Panc1 (cell line): ENCODE data around the gene RPS24. TPM values are rescaled to one million over a fixed set of nuclear protein-coding genes. Genes with fewer than 3 reads are reported as not detected.

Experiments used
- ATAC-seq: fragments of 200-7000 bp; cut with Tn5 transposase; 2 replicates; pipeline ENCODE4 v1.9.1; 2020; ENCODE audit warnings: mild to moderate bottlenecking, moderate library complexity
- BruUV-seq: library from RNA; stranded (reverse); fragments of 400-500 nt; replicated peaks from 2 replicates; lab custom pipeline; 2021; lab: Mats Ljungman, UMichigan
- CTCF ChIA-PET: fragments of 300-600 bp; sonication (Branson Sonifier 250); formaldehyde crosslinking; loops from one replicate; lab custom pipeline; 2022; ENCODE audit warnings: antibody characterized with exemption; lab: Charles Lee
- POLR2A ChIA-PET: fragments of 300-600 bp; sonication (Branson Sonifier 250); formaldehyde crosslinking; loops from one replicate; lab custom pipeline; 2022; ENCODE audit warnings: antibody characterized with exemption; lab: Charles Lee
- DNase-seq: peaks from one replicate; pipeline ENCODE4 v3.0.0-alpha.2; 2010; ENCODE audit warnings: low read depth, low spot score
- H3K27ac ChIP-seq: 2 replicates; pipeline ENCODE4 v1.5.1; 2011; ENCODE audit warnings: mild to moderate bottlenecking, low read length, inconsistent platforms
- H3K27me3 ChIP-seq: fragments of 200-500 bp; sonication (Bioruptor generic); 2 replicates; pipeline ENCODE4 v1.6.0; 2014; ENCODE audit warnings: low read length, inconsistent platforms; ENCODE audit not compliant: control insufficient read depth, insufficient read depth
- H3K36me3 ChIP-seq: fragments of 200-500 bp; sonication (Bioruptor generic); 2 replicates; pipeline ENCODE4 v1.5.1; 2014; ENCODE audit warnings: inconsistent platforms, mild to moderate bottlenecking, low read length, moderate library complexity; ENCODE audit not compliant: control insufficient read depth, insufficient read depth
- H3K4me1 ChIP-seq: 2 replicates; pipeline ENCODE4 v1.5.1; 2011; ENCODE audit warnings: inconsistent platforms, mild to moderate bottlenecking, low read length, moderate library complexity; ENCODE audit not compliant: control insufficient read depth, insufficient read depth
- H3K4me3 ChIP-seq, 2 experiments: 2 replicates each; pipeline ENCODE4 v1.5.1; 2011 to 2012; ENCODE audit warnings: low read depth in 2 of 2, low read length in 2 of 2, mild to moderate bottlenecking in 2 of 2, inconsistent platforms in 1 of 2, moderate library complexity in 1 of 2
- H3K9me3 ChIP-seq: fragments of 200-500 bp; sonication (Bioruptor generic); 2 replicates; pipeline ENCODE4 v1.5.1; 2014; ENCODE audit warnings: low read depth, mild to moderate bottlenecking, inconsistent platforms, low read length, moderate library complexity; ENCODE audit not compliant: control insufficient read depth, insufficient read depth
- CTCF ChIP-seq: fragments of 450-650 bp; IDR thresholded peaks from 2 replicates; pipeline ENCODE4 v1.5.1; 2017; ENCODE audit warnings: mild to moderate bottlenecking
- POLR2AphosphoS5 ChIP-seq: IDR thresholded peaks from 2 replicates; pipeline ENCODE4 v1.6.1; 2012; ENCODE audit warnings: mild to moderate bottlenecking, low read depth, low read length, moderate library complexity
- REST ChIP-seq, 2 experiments: IDR thresholded peaks; 2 replicates each; pipeline ENCODE4 v1.6.1; 2011 to 2012; ENCODE audit warnings: low read depth in 2 of 2, control low read depth in 1 of 2, low read length in 1 of 2, mild to moderate bottlenecking in 1 of 2, moderate library complexity in 1 of 2; ENCODE audit not compliant: insufficient read depth in 1 of 2
- SIN3A ChIP-seq: IDR thresholded peaks from 2 replicates; pipeline ENCODE4 v1.6.1; 2012; ENCODE audit warnings: low read depth, mild to moderate bottlenecking, low read length, moderate library complexity, borderline replicate concordance; ENCODE audit not compliant: insufficient read depth
- TCF7L2 ChIP-seq: IDR thresholded peaks from 2 replicates; pipeline ENCODE4 v1.6.1; 2011; ENCODE audit warnings: mild to moderate bottlenecking, low read depth, low read length, inconsistent platforms
- in situ Hi-C: cut with HindIII; loops from 2 replicates; pipeline ENCODE4 v1.10.0; 2016; ENCODE audit warnings: low sequenced_read_pairs, low pct_unique_long_range_greater_than_20kb
- intact Hi-C: fragments of 100-400 bp; cut with micrococcal nuclease; formaldehyde crosslinking; loops from one replicate; pipeline ENCODE4 v1.10.0; 2022; ENCODE audit not compliant: unreplicated experiment
- total RNA-seq: library from RNA; stranded (reverse); gene quantifications from one replicate; pipeline ENCODE4 v1.2.1, GENCODE V29; 2021; ENCODE audit not compliant: unreplicated experiment

RPS24 gene
- total RNA-seq, 1 experiment from 2014 or later: 1,400 TPM

GRCh38 chr10:78017856-78018255 lies 15.8 kb upstream of the RPS24 start:
- H3K36me3 ChIP-seq: peaks cover 44% of the 10 kb centered on the region
- no peak for TF ChIP-seq REST (IDR thresholded peaks at IDR 0.05; ENCODE audit: insufficient read depth in 1 of 2, low read depth in 2 of 2, low read length in 1 of 2)
- no peak for TF ChIP-seq CTCF
- no peak for TF ChIP-seq TCF7L2
- TF ChIP-seq POLR2AphosphoS5: no peak
- TF ChIP-seq SIN3A: no peak
- POLR2A ChIA-PET: interaction anchor here (0.7 to 1.3 kb wide), 2 partner anchors 12 to 691 kb away, joined by 3 to 5 read pairs; no protein-coding TSS in a partner anchor
- no peaks in the 10 kb centered on the region for H3K9me3 ChIP-seq
- CTCF ChIA-PET: no interaction called here
- no TSS peak for BruUV-seq
- in situ Hi-C loops: no loop called here
- H3K4me3 ChIP-seq: no peak overlapping the region
- no peak overlapping the region for H3K27ac ChIP-seq
- intact Hi-C loops: no loop called here
- no peaks in the 10 kb centered on the region for H3K4me1 ChIP-seq
- ATAC-seq: no peak
- DNase-seq: no peak
- H3K27me3 ChIP-seq: no peaks in the 10 kb centered on the region

- no peaks in the 10 kb centered on the region for H3K9me3 ChIP-seq
- no peak overlapping the region for H3K4me3 ChIP-seq
- intact Hi-C loops: no loop called here
- peaks cover 42% of the 10 kb centered on the region for H3K36me3 ChIP-seq
- in situ Hi-C loops: no loop called here
- H3K4me1 ChIP-seq: no peaks in the 10 kb centered on the region
- H3K27ac ChIP-seq: no peak overlapping the region
- CTCF ChIA-PET: interaction anchor here (0.7 kb wide), 1 partner anchor 28 kb away, joined by 8 read pairs; no protein-coding TSS in a partner anchor
- TF ChIP-seq REST (IDR thresholded peaks at IDR 0.05; ENCODE audit: insufficient read depth in 1 of 2, low read depth in 2 of 2, low read length in 1 of 2) (no peak), TCF7L2 (no peak), SIN3A (no peak), POLR2AphosphoS5 (no peak), CTCF (no peak)
- POLR2A ChIA-PET: interaction anchor here (0.6 kb wide), 2 partner anchors 168 to 210 kb away, joined by 5 to 6 read pairs; no protein-coding TSS in a partner anchor
- no peak for ATAC-seq
- no peak for DNase-seq
- TSS peak; percentile 54 for BruUV-seq
- no peaks in the 10 kb centered on the region for H3K27me3 ChIP-seq
Measured at GRCh38 chr10:78019264-78019663, 14.4 kb upstream of the RPS24 start.
